ENCODE measurements around the gene KCNN3. TPM values are rescaled to one million over a fixed set of nuclear protein-coding genes. Genes with fewer than 3 reads are reported as not detected.

Gene KCNN3
- total RNA-seq, 4 donors from 2014 or later: 3.5 to 5.6 (median 4.4) TPM

Other genes with a start within 250 kb of the KCNN3 start
- 10 to 100 TPM; 15.0 to 28.2 (median 21.2) TPM for gene PMVK, start 66.4 kb upstream of the KCNN3 start, total RNA-seq
- 100 to 1,000 TPM; 139 to 205 (median 181) TPM for gene PBXIP1, start 85.8 kb upstream of the KCNN3 start, total RNA-seq
- 10 to 100 TPM; 28.6 to 48.3 (median 42.9) TPM for gene PYGO2, start 91.5 kb upstream of the KCNN3 start, total RNA-seq
- gene SHC1, start 100.5 kb upstream of the KCNN3 start, total RNA-seq: 100 to 1,000 TPM; 108 to 168 (median 123) TPM
- gene CKS1B, start 104.4 kb upstream of the KCNN3 start, total RNA-seq: 10 to 100 TPM; 14.3 to 29.5 (median 22.6) TPM
- gene FLAD1, start 113.1 kb upstream of the KCNN3 start, total RNA-seq: 10 to 100 TPM; 24.1 to 39.3 (median 31.1) TPM
- gene LENEP, start 123.3 kb upstream of the KCNN3 start, total RNA-seq: not detected
- gene ZBTB7B, start 132.5 kb upstream of the KCNN3 start, total RNA-seq: 10 to 100 TPM; 35.7 to 89.8 (median 47.3) TPM
- 1 to 10 TPM in 1 of 4 donors, under 1 TPM in 2, not detected in 1; 0.33 to 4.2 (median 0.50) TPM for gene DCST2, start 163.5 kb upstream of the KCNN3 start, total RNA-seq
- under 1 TPM in 1 of 4 donors, not detected in 3; 0.24 TPM for gene DCST1, start 163.5 kb upstream of the KCNN3 start, total RNA-seq
- 10 to 100 TPM; 51.3 to 75.5 (median 65.6) TPM for gene ADAM15, start 181.0 kb upstream of the KCNN3 start, total RNA-seq
- gene EFNA4, start 193.5 kb upstream of the KCNN3 start, total RNA-seq: 10 to 100 TPM in 2 of 4 donors, 1 to 10 TPM in 2; 7.5 to 13.1 (median 9.9) TPM
- 1 to 10 TPM; 1.2 to 2.9 (median 2.0) TPM for gene EFNA3, start 208.6 kb upstream of the KCNN3 start, total RNA-seq